IMR-90 (cell line): ENCODE measurements around the gene IL1B.

ENCODE experiments used
- BHLHE40 ChIP-seq: fragments of 150-350 bp; IDR thresholded peaks from 2 replicates; pipeline ENCODE4 v1.6.1; 2016; ENCODE audit warnings: mild to moderate bottlenecking, low read depth, low read length
- CEBPB ChIP-seq: IDR thresholded peaks from 2 replicates; pipeline ENCODE4 v1.6.1; 2012; ENCODE audit warnings: low read depth, low read length, improper control_type of control experiment
- FOS ChIP-seq: fragments of 150-350 bp; IDR thresholded peaks from 2 replicates; pipeline ENCODE4 v1.6.1; 2016; ENCODE audit warnings: low read depth, low read length
- MAFK ChIP-seq: IDR thresholded peaks from 2 replicates; pipeline ENCODE4 v1.6.1; 2012; ENCODE audit warnings: low read depth, low read length, improper control_type of control experiment
- MAZ ChIP-seq: IDR thresholded peaks from 2 replicates; pipeline ENCODE4 v1.6.1; 2012; ENCODE audit warnings: low read depth, mild to moderate bottlenecking, low read length, improper control_type of control experiment, moderate library complexity, borderline replicate concordance
- MXI1 ChIP-seq: IDR thresholded peaks from 2 replicates; pipeline ENCODE4 v1.6.1; 2012; ENCODE audit warnings: low read depth, mild to moderate bottlenecking, low read length, moderate library complexity, borderline replicate concordance
- POLR2A ChIP-seq: IDR thresholded peaks from 2 replicates; pipeline ENCODE4 v1.6.1; 2012; ENCODE audit warnings: mild to moderate bottlenecking, low read depth, low read length
- RAD21 ChIP-seq: IDR thresholded peaks from 2 replicates; pipeline ENCODE4 v1.6.1; 2012; ENCODE audit warnings: low read length, improper control_type of control experiment
- RCOR1 ChIP-seq: IDR thresholded peaks from 2 replicates; pipeline ENCODE4 v1.6.1; 2012; ENCODE audit warnings: mild to moderate bottlenecking, low read length, improper control_type of control experiment; ENCODE audit not compliant: insufficient replicate concordance
- RFX5 ChIP-seq: IDR thresholded peaks from 2 replicates; pipeline ENCODE4 v1.8.0; 2012; ENCODE audit warnings: low read depth, mild to moderate bottlenecking, low read length, moderate library complexity
- SMC3 ChIP-seq: fragments of 150-350 bp; IDR thresholded peaks from 2 replicates; pipeline ENCODE4 v1.6.1; 2016; ENCODE audit warnings: low read depth, mild to moderate bottlenecking, antibody characterized with exemption, low read length, moderate library complexity
- TF ChIP-seq, protein P1 (sequence below): conservative IDR thresholded peaks from 2 replicates; pipeline ENCODE4 v1.5.1; 2012; ENCODE audit warnings: mild to moderate bottlenecking, low read depth, low read length, improper control_type of control experiment
- TF ChIP-seq, protein P2 (sequence below): fragments of 150-350 bp; IDR thresholded peaks from 2 replicates; pipeline ENCODE4 v1.6.1; 2017; ENCODE audit warnings: mild to moderate bottlenecking, antibody characterized with exemption, low read length, low read depth
- TF ChIP-seq, protein P3 (sequence below): fragments of 150-350 bp; IDR thresholded peaks from 2 replicates; pipeline ENCODE4 v1.6.1; 2016; ENCODE audit warnings: low read depth, mild to moderate bottlenecking, low read length, moderate library complexity, borderline replicate concordance

DNA sequence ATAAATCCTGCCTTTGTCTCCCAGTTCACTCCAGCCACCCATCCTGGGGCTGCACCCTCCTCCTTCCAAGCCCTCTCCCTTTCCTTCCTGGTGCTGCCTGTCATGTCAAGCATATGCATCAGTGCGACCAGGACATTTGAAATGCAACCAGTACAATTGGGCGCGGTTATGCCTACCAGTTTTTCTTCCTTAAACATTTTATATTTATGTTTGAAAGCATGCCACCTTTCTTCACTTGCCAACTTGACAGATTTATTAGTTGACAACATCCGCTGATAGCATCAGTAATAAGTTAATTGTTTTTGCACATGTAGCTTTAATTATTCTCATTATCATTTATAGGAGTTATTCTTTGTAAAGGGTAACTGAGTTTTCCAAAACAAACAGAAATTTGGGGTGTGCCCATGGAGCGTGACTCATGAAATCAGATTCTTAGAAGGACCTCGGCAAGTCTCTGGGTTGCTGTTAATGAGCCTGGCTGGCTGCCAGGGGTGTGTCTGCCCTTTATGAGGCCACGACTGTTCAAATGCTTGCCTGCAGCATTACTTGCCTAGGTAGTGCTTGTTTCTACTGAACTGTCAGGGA lies 32.8 kb upstream of the IL1B start:
- TF ChIP-seq POLR2A (no peak), BHLHE40 (no peak), MXI1 (no peak), RCOR1 (no peak), RFX5 (no peak), FOS (no peak), SMC3 (no peak), MAFK (no peak), RAD21 (no peak), CEBPB (no peak), MAZ (no peak)
- TF ChIP-seq, protein P1, sequence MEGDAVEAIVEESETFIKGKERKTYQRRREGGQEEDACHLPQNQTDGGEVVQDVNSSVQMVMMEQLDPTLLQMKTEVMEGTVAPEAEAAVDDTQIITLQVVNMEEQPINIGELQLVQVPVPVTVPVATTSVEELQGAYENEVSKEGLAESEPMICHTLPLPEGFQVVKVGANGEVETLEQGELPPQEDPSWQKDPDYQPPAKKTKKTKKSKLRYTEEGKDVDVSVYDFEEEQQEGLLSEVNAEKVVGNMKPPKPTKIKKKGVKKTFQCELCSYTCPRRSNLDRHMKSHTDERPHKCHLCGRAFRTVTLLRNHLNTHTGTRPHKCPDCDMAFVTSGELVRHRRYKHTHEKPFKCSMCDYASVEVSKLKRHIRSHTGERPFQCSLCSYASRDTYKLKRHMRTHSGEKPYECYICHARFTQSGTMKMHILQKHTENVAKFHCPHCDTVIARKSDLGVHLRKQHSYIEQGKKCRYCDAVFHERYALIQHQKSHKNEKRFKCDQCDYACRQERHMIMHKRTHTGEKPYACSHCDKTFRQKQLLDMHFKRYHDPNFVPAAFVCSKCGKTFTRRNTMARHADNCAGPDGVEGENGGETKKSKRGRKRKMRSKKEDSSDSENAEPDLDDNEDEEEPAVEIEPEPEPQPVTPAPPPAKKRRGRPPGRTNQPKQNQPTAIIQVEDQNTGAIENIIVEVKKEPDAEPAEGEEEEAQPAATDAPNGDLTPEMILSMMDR: no peak
- TF ChIP-seq, protein P2, sequence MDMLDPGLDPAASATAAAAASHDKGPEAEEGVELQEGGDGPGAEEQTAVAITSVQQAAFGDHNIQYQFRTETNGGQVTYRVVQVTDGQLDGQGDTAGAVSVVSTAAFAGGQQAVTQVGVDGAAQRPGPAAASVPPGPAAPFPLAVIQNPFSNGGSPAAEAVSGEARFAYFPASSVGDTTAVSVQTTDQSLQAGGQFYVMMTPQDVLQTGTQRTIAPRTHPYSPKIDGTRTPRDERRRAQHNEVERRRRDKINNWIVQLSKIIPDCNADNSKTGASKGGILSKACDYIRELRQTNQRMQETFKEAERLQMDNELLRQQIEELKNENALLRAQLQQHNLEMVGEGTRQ: no peak
- TF ChIP-seq, protein P3, sequence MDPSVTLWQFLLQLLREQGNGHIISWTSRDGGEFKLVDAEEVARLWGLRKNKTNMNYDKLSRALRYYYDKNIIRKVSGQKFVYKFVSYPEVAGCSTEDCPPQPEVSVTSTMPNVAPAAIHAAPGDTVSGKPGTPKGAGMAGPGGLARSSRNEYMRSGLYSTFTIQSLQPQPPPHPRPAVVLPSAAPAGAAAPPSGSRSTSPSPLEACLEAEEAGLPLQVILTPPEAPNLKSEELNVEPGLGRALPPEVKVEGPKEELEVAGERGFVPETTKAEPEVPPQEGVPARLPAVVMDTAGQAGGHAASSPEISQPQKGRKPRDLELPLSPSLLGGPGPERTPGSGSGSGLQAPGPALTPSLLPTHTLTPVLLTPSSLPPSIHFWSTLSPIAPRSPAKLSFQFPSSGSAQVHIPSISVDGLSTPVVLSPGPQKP: no peak
